ENCODE results near the gene CAMK1D. TPM values are rescaled to one million over a fixed set of nuclear protein-coding genes. Genes with fewer than 3 reads are reported as not detected.
A peak's percentile ranks its signal among the peaks of the same experiment; 100 is the strongest.

CAMK1D gene
- polyA plus RNA-seq, 1 of the 3 experiments (the other 2 are of a cell fraction): 4.1 TPM

GRCh38 chr10:12717981-12718707 is 368.8 kb downstream of the CAMK1D start:
- Histone ChIP-seq H3K9me2 (no peaks in the 10 kb centered on the region), H3K4me1 (ENCODE audit: control insufficient read depth in 1 of 2, insufficient read depth in 2 of 2, low read depth in 1 of 2, low read length in 1 of 2) (peaks cover 4 to 8% of the 10 kb centered on the region in 2 experiments; a peak in 3 of 4 replicates), H3K4me2 (no peak overlapping the region), H3K36me3 (replicated peaks in 1 of 2; ENCODE audit: control insufficient read depth in 1 of 2, insufficient read depth in 2 of 2, low read length in 1 of 2) (no peaks in the 10 kb centered on the region), H3K27ac (ENCODE audit: low read depth in 2 of 2, low read length in 1 of 2) (no peak overlapping the region), H2AFZ (ENCODE audit: low read depth) (no peak overlapping the region), H4K20me1 (ENCODE audit: insufficient read depth) (no peaks in the 10 kb centered on the region), H3K79me2 (ENCODE audit: insufficient read depth) (no peaks in the 10 kb centered on the region), H3K9me3 (no peaks in the 10 kb centered on the region), H3K27me3 (ENCODE audit: insufficient read depth) (no peaks in the 10 kb centered on the region), H3K9ac (no peak overlapping the region), H3F3A (replicated peaks; ENCODE audit: insufficient read depth) (peaks cover 3% of the 10 kb centered on the region), H3K4me3 (ENCODE audit: low read depth in 2 of 2, low read length in 1 of 2) (no peak overlapping the region)
- DNase-seq: no peak
- ChIA-PET POLR2A (no interaction called here), CTCF (interaction anchor here (0.7 to 1.4 kb wide), 3 partner anchors 11 to 379 kb away, joined by 3 to 5 read pairs (median 3); no protein-coding TSS in a partner anchor)
- 90% methylated on average over 12 of the region's 12 CpGs for WGBS (ENCODE audit: low lambda C conversion rate)
- TF ChIP-seq POLR2AphosphoS5 (IDR thresholded peaks at IDR 0.05; ENCODE audit: low read depth, low read length) (no peak), RAD21 (IDR thresholded peaks at IDR 0.05; ENCODE audit: low read length) (no peak; the same call in 1 of the 2 replicates), CTCF (IDR thresholded peaks at IDR 0.05) (peak; percentile 22), TAF1 (IDR thresholded peaks at IDR 0.05; ENCODE audit: borderline replicate concordance, low read depth, low read length) (no peak), ELF1 (IDR thresholded peaks at IDR 0.05) (no peak)

- no peak overlapping the region for H3K4me2 ChIP-seq
- H4K20me1 ChIP-seq (ENCODE audit: insufficient read depth): no peaks in the 10 kb centered on the region
- no peak overlapping the region for H3K4me3 ChIP-seq (ENCODE audit: low read depth in 2 of 2, low read length in 1 of 2)
- peaks cover 3% of the 10 kb centered on the region for H3F3A ChIP-seq (replicated peaks; ENCODE audit: insufficient read depth)
- CTCF ChIA-PET: interaction anchor here (1.0 to 2.2 kb wide), 4 partner anchors 8 to 457 kb away, joined by 3 to 7 read pairs (median 4); no protein-coding TSS in a partner anchor
- H3K79me2 ChIP-seq (ENCODE audit: insufficient read depth): no peaks in the 10 kb centered on the region
- H2AFZ ChIP-seq (ENCODE audit: low read depth): no peak overlapping the region
- H3K36me3 ChIP-seq (replicated peaks in 1 of 2; ENCODE audit: control insufficient read depth in 1 of 2, insufficient read depth in 2 of 2, low read length in 1 of 2): no peaks in the 10 kb centered on the region
- no peaks in the 10 kb centered on the region for H3K27me3 ChIP-seq (ENCODE audit: insufficient read depth)
- no peak for DNase-seq
- H3K9me3 ChIP-seq: no peaks in the 10 kb centered on the region
- no peak for TF ChIP-seq CTCF (IDR thresholded peaks at IDR 0.05)
- TF ChIP-seq SMC3 (IDR thresholded peaks at IDR 0.05; ENCODE audit: low read depth, low read length): no peak
- no peak for TF ChIP-seq PBX3 (IDR thresholded peaks at IDR 0.05)
- TF ChIP-seq USF1 (IDR thresholded peaks at IDR 0.05; ENCODE audit: borderline replicate concordance, low read depth): no peak
- TF ChIP-seq RFX5 (IDR thresholded peaks at IDR 0.05; ENCODE audit: low read length): no peak
- no peak for TF ChIP-seq JUND (IDR thresholded peaks at IDR 0.05)
- TF ChIP-seq EP300 (IDR thresholded peaks at IDR 0.05; ENCODE audit: borderline replicate concordance in 1 of 2, low read depth in 1 of 2, low read length in 1 of 2): no peak
- no peak for TF ChIP-seq TCF12 (IDR thresholded peaks at IDR 0.05)
- no peak for TF ChIP-seq IRF3 (IDR thresholded peaks at IDR 0.05; ENCODE audit: low read depth, low read length)
- no peak for TF ChIP-seq RXRA (IDR thresholded peaks at IDR 0.05; ENCODE audit: borderline replicate concordance, low read depth)
- H3K9me2 ChIP-seq: no peaks in the 10 kb centered on the region
- no peak overlapping the region for H3K27ac ChIP-seq (ENCODE audit: low read depth in 2 of 2, low read length in 1 of 2)
- peaks cover 4 to 8% of the 10 kb centered on the region in 2 experiments; a peak in 3 of 4 replicates for H3K4me1 ChIP-seq (ENCODE audit: control insufficient read depth in 1 of 2, insufficient read depth in 2 of 2, low read depth in 1 of 2, low read length in 1 of 2)
- no peak overlapping the region for H3K9ac ChIP-seq
- POLR2A ChIA-PET: no interaction called here
- WGBS (ENCODE audit: low lambda C conversion rate): 89% methylated on average over 2 of the region's 2 CpGs
These were observed 370.0 kb downstream of the CAMK1D start for GRCh38 chr10:12719365-12719764.

Data from SK-N-SH (cell line).